HG02884 (cell line): ENCODE data around the gene DES.

Source experiments
- ATAC-seq: cut with Tn5 transposase; IDR thresholded peaks from one replicate; pipeline ENCODE4 v1.9.1; 2021; ENCODE audit warnings: mild to moderate bottlenecking, moderate library complexity; ENCODE audit not compliant: unreplicated experiment

Gene DES

GRCh38 chr2:219419331-219420197 lies 1.4 kb downstream of the DES start:
- no peak for ATAC-seq

- ATAC-seq: no peak
These were observed 2.5 kb downstream of the DES start for GRCh38 chr2:219420687-219421086.

- ATAC-seq: no peak
These were observed 3.1 kb downstream of the DES start for GRCh38 chr2:219421323-219421722.

GRCh38 chr2:219422952-219423534 lies 4.9 kb downstream of the DES start:
- no peak for ATAC-seq

- no peak for ATAC-seq
These were observed 5.6 kb downstream of the DES start for GRCh38 chr2:219423652-219424377.

- no peak for ATAC-seq
These were observed 7.3 kb downstream of the DES start for GRCh38 chr2:219425238-219426067.

GRCh38 chr2:219426068-219426443 lies 7.9 kb downstream of the DES start:
- ATAC-seq: no peak

GRCh38 chr2:219426534-219427136 lies 8.5 kb downstream of the DES start:
- no peak for ATAC-seq

GRCh38 chr2:219428469-219428868 lies 10.3 kb downstream of the DES start:
- no peak for ATAC-seq

- ATAC-seq: no peak
These were observed 11.9 kb downstream of the DES start for GRCh38 chr2:219429958-219430606.

GRCh38 chr2:219430633-219431615 lies 12.7 kb downstream of the DES start:
- ATAC-seq: no peak

GRCh38 chr2:219433666-219434467 lies 15.7 kb downstream of the DES start:
- ATAC-seq: no peak

- no peak for ATAC-seq
These were observed 16.2 kb downstream of the DES start for GRCh38 chr2:219434468-219434717.

- no peak for ATAC-seq
These were observed 16.7 kb downstream of the DES start, which contains the start of gene SPEG for GRCh38 chr2:219434718-219435525. SPEG (plus strand) TSS chr2:219434843; CDS start chr2:219434978, 135 bp downstream.

GRCh38 chr2:219435701-219436100 lies 17.5 kb downstream of the DES start:
- no peak for ATAC-seq

- no peak for ATAC-seq
These were observed 18.3 kb downstream of the DES start for GRCh38 chr2:219436491-219436890.

- no peak for ATAC-seq
These were observed 19.0 kb downstream of the DES start for GRCh38 chr2:219437141-219437540.
